Stromal cell of bone marrow (primary cell): Measurements from ENCODE around the gene HIVEP2.
"Not testable (repeated sequence)": the region's sequence is repeated elsewhere in the genome, so short reads cannot be mapped to it uniquely, and the experiment has no call there.

ENCODE experiments used
- DNase-seq: peaks from one replicate; pipeline ENCODE4 v3.0.0-alpha.2; 2012; ENCODE audit warnings: low read depth

HIVEP2 gene

DNA sequence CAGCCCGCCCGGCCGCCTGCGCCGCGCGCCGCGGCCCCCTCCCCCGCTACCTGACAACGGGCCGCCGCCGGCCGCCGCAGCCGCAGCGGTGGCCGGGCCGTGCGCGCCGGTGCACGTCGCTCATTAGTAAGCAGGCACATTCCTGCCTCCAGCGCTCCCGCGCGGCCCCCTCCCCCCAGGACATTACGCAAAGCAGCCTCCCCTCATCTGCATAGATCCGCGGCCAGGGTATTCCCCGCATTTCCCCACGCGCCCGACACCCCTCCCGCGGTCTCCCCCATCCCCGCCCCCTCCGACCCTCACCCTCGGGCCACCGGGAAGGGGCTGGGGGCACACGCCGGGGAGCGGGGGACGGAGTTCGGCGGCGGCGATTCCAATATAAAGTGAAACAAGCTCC is at the start of gene HIVEP2:
HIVEP2 (minus strand) TSS at position 128 of the 397 bp plus-strand sequence. CDS start 170,438 bp downstream, outside the sequence.
- DNase-seq: peak; percentile 54

- no peak for DNase-seq
These were observed 49.0 kb upstream of the HIVEP2 start for GRCh38 chr6:142993977-142994376.

- no peak for DNase-seq
These were observed 42.5 kb upstream of the HIVEP2 start for GRCh38 chr6:142987490-142987889.

- DNase-seq: peak; percentile 29
These were observed 40.3 kb upstream of the HIVEP2 start for GRCh38 chr6:142985281-142985680.

GRCh38 chr6:142984386-142984785 is 39.4 kb upstream of the HIVEP2 start:
- peak; percentile 18 for DNase-seq

GRCh38 chr6:142975365-142975764 is 30.4 kb upstream of the HIVEP2 start:
- no peak for DNase-seq

DNA sequence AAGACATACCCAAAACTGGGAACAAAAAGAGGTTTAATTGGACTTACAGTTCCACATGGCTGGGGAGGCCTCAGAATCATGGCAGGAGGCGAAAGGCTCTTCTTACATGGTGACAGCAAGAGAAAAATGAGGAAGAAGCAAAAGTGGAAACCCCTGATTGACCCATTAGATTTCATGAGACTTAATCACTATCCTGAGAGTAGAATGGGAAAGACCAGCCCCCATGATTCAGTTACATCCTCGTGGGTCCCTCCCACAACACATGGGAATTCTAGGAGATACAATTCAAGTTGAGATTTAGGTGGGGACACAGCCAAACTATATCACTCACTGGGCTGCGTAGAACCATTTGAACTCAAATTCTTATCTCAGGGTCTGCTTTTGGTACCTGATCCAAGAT is 26.0 kb upstream of the HIVEP2 start:
- not testable (repeated sequence) for DNase-seq

GRCh38 chr6:142968601-142969000 is 23.6 kb upstream of the HIVEP2 start:
- no peak for DNase-seq

- no peak for DNase-seq
These were observed 21.3 kb upstream of the HIVEP2 start for GRCh38 chr6:142966294-142966693.

DNA sequence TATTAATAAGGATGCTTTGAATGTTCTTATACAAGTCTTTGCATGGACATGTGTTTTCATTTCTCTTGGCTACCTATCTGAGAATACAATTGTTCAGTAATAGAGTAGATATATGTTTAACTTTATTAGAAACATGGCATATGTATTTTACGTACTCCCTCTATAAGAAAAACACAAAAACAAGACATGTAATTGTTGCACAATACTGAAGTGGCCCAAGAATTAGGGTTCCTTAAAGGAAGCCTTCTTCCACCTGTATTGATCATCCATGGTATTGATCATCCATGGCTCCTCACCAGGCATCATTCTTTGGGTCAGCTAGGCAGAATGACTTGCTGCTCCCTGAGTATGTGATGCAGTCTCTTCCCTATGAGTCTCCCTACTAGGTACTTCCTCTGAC is 20.2 kb upstream of the HIVEP2 start:
- DNase-seq: no peak

GRCh38 chr6:142960098-142960497 is 15.1 kb upstream of the HIVEP2 start:
- DNase-seq: peak; percentile 36

DNA sequence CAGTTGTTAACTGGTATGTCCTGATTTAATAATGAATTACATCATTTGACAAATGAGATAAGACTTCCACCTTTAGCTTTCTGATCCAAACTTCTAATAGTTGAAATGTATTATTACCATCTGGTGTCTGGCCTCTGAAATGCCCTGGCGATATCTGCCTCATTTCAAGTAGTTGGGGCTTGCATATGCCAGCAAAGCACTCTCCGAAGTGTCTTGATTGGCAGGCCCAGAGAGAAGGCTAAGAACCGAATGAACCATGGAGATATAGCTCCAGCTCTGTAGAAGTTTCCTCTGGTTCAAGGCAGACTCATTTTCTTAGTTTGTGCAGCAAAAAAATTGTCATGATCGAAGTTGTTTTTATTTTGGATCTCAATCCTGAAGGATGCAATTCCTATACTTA is 13.4 kb upstream of the HIVEP2 start:
- no peak for DNase-seq

GRCh38 chr6:142956726-142957125 is 11.8 kb upstream of the HIVEP2 start:
- DNase-seq: no peak

- no peak for DNase-seq
These were observed 9.9 kb upstream of the HIVEP2 start for GRCh38 chr6:142954844-142955243.

- DNase-seq: no peak
These were observed 8.6 kb upstream of the HIVEP2 start for GRCh38 chr6:142953373-142954273.

GRCh38 chr6:142952614-142953013 is 7.6 kb upstream of the HIVEP2 start:
- no peak for DNase-seq

- DNase-seq: no peak
These were observed 5.3 kb upstream of the HIVEP2 start for GRCh38 chr6:142950291-142950690.

DNA sequence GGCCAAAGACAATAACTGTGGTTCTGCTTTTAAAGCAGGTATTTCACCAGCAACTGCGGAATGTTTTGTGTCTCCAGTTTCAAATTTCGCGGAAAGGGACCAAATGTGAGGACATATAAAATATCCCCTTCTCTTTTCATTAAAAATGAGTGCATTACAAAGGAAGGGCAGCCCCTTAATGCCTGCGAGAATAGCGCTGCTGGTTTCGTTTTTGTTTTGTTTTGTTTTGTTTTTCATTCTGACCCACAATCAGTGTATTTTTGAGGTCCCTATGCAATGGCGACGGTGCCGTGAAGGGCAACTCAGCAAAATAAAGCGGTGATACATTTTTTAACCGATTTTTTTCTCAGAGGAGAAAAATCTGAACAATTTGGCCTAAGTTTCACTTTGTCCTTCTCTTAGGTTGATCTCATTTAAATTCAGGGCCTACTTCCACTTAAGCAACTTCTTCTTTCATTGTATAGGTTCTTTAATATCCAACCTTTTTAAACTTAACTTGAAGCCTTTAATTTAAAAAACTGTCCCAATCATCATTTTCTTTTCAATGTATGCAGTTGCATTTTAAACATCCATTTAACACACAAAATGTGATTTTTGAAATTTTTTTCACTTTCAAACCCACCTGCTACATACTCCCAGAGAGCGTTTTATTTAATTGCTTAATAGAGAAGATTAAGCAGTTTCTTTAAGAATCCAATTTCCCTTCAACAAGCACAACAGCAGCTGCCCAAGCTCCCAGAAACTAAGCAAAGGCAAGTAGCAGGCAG is 2.9 kb upstream of the HIVEP2 start:
- no peak for DNase-seq

DNA sequence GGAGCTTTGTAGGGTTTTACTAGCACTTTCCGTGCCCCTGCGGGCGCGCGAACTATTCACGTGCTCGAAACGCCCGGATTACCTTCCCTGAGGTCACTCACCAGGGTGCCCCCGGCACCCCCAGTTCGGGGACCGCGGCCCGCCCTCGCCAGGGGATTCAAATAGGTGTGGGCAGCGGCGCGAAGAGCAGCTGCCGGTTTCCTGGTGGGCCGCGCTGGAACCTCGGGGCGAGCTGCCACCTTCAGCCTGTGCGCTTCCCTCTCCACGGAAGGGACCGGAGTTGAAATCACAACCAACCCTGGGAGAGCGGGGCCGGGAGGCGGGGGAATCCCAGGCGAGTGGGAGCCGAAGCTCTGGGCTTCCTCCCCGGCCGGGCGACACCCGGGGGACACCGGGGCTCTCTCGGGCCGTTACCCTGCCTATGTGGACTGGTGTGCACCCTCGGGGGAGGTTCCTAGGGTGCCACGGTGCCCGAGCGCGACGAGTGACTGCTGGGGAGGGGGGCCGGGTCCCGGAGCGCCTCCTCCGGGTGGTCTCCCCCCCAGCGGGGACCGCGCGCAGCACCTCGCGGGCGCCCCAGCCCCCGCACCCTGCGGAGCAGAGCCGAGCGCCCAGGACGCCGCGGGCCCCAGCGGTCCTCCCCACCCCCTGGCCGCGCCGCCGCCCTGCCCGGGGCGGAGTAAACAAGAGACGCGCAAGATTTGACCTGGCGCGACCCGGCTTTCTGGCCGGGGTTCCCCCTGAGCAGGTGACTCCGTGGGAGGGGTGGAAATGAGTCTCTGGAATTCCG is 2.1 kb upstream of the HIVEP2 start:
- peak; percentile 49 for DNase-seq

DNA sequence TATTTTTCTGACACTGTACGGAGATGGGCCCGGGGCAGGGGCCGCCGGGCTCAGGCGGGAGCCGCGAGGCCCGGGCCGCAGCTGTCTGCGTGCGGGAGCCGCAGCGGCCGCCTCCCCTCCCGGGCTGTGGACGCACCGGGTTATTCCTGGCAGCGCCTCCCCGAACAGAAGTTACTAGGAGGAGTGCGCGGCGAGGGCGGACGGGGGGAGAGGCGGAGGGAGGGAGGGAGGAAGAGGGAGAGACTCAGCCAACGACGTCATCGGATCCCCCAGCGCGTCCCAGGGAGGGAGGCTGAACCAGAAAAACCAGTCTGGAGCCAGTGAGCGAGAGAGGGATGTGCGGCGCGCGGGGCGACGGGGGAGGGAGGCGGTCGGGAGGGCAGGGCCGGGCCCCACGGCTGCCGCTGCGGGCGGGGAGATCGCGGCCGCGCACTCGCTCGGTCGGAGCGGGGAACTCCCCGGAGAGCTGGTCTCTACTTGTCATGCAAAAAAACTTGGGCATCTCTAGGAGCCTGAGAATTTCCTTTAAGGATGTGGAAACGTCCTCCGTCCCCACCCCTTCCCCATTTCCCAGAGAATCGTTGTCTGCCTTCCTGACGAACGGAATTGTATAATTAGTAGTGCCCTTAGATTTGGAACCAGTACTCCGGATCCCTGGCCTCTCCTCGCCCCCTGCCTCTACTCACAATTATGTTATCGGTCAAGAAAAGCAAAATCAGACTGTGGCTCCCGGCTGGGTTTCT is 1.4 kb upstream of the HIVEP2 start:
- DNase-seq: peak; percentile 99

DNA sequence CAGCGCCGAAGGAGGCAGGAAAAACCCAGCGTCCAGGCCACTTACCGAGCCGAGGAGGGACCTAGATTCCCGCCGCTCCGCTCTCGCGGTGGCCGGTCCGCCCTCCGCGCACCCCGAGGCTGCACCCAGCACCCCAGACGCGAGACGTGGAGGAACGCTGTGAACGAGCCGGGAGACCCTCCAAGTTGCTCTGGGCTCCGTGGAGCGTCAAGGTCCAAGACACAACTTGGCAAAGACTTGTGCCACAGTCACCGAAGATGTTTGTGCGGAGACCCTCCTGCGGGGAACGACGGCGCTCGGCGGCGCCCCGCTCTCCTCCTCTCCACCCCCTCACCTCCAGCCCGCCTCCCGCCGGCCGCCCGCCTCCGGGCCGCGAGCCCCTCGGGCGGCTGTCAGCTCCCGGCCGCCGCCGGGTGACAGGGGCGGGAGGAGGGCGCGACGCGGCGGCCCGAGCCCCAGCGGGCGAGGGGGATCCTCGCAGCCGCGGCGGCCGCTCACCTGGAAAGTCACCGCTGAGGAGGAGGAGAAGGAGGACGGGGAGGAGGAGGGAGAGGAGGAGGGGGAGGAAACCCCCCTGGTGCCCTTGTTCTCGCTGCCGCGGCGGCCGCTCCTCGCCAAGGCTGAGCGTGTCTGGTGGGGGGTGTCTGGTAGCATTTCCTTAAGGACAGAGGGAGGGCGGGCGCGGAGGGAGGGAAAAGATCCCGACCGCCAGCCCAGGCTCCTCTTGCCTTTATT is 637 bp upstream of the HIVEP2 start:
- no peak for DNase-seq
